HAP-1 (cell line): ENCODE data around the gene SUPT20H.

Source experiments
- DNase-seq, 2 experiments: peaks; one replicate each; pipeline ENCODE4 v3.0.0-alpha.2; 2016 to 2020; ENCODE audit warnings: low spot score in 2 of 2
- H3K27me3 ChIP-seq: fragments of 250-450 bp; sonication (Bioruptor Pico); 2 replicates; pipeline ENCODE4 v1.5.1; 2020; ENCODE audit warnings: low read depth, mild to moderate bottlenecking, moderate library complexity
- H3K36me3 ChIP-seq: fragments of 250-450 bp; sonication (Bioruptor Pico); replicated peaks from 2 replicates; pipeline ENCODE4 v1.5.1; 2020; ENCODE audit warnings: mild to moderate bottlenecking
- H3K4me1 ChIP-seq: fragments of 250-450 bp; sonication (Bioruptor Pico); 2 replicates; pipeline ENCODE4 v1.5.1; 2020; ENCODE audit warnings: mild to moderate bottlenecking
- H3K4me3 ChIP-seq: fragments of 250-450 bp; sonication (Bioruptor Pico); 2 replicates; pipeline ENCODE4 v1.5.1; 2020; ENCODE audit warnings: mild to moderate bottlenecking, moderate library complexity
- H3K9me3 ChIP-seq: fragments of 250-450 bp; sonication (Bioruptor Pico); 2 replicates; pipeline ENCODE4 v1.5.1; 2020; ENCODE audit warnings: mild to moderate bottlenecking, moderate library complexity
- in situ Hi-C: fragments of 300-500 bp; cut with MboI; formaldehyde crosslinking; loops from 3 replicates; pipeline ENCODE4 v1.14.3; 2020; ENCODE audit warnings: low sequenced_read_pairs, inconsistent platforms, mixed read lengths

Gene SUPT20H

GRCh38 chr13:37058910-37059847 lies at the start of gene SUPT20H:
Gene SUPT20H (minus strand): TSS chr13:37059688. CDS start chr13:37051490, 8,198 bp downstream.
- Histone ChIP-seq H3K27me3 (no peaks in the 10 kb centered on the region), H3K36me3 (peaks cover 7% of the 10 kb centered on the region; the same call in 1 of the 2 replicates), H3K9me3 (no peaks in the 10 kb centered on the region), H3K4me3 (peak within 1 kb of the TSS; percentile 72), H3K4me1 (no peaks in the 10 kb centered on the region)
- DNase-seq = peak; percentile 86 to 97
- in situ Hi-C loops = no loop called here

DNA sequence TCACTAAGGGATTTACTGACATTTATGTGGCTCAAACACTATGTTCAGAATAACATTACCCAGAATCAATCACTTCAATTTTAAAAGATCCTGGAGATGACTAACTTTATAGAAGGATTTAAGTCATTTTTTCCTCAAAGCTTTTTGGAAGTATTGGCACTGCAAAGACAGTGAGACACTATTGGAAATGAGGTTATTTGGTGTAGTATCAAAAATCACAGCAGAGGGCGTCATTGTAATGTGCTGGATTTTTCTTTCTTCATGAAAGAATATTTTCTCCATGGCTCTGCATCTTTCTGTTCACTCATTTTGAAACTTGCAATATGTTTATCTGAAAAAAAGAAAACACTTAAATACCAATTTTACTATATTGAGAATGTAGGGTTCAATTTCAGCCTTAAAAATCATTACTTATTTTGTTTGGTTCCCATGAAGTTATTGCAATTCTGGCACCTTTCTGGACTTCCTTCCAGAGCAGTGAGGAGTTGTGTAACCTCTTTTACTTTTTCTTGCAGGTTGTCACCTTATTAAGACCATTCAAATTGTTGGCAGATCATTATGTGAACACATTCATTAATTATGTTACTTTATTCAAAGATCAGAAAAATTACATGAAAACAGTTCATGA lies 49.7 kb upstream of the SUPT20H start:
- H3K9me3 ChIP-seq = no peaks in the 10 kb centered on the region
- in situ Hi-C loops = no loop called here
- H3K4me3 ChIP-seq = no peak overlapping the region
- 0 out of 2 replicates have a peak, but pooled peaks cover 3% of the 10 kb centered on the region for H3K27me3 ChIP-seq
- peak; percentile 16 to 20 for DNase-seq
- H3K4me1 ChIP-seq = no peaks in the 10 kb centered on the region
- H3K36me3 ChIP-seq = no peaks in the 10 kb centered on the region

GRCh38 chr13:37107868-37108267 lies 48.4 kb upstream of the SUPT20H start:
- in situ Hi-C loops = no loop called here
- Histone ChIP-seq H3K9me3 (no peaks in the 10 kb centered on the region), H3K4me1 (no peaks in the 10 kb centered on the region), H3K27me3 (0 out of 2 replicates have a peak, but pooled peaks cover 3% of the 10 kb centered on the region), H3K4me3 (no peak overlapping the region), H3K36me3 (no peaks in the 10 kb centered on the region)
- DNase-seq = no peak

DNA sequence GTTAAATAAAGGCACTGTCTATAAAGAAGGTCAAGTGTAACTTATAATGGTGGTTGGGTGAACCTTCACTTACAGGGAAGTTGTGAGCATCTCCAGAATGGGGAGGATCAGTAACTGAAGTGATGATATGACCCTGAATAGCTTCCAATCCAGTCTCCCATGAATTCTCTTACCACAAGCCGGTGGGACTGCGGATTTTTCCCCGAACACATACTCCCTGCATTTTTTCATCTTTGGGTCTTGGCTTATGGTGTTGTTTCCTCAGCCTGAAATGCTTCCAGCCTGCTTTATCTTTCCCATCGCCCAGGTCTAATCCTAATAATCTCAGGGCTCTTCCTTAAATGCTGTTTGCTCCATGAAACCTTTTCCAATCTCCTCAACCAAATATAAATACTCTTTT lies 48.0 kb upstream of the SUPT20H start:
- H3K4me3 ChIP-seq = no peak overlapping the region
- in situ Hi-C loops = no loop called here
- no peaks in the 10 kb centered on the region for H3K36me3 ChIP-seq
- H3K4me1 ChIP-seq = no peaks in the 10 kb centered on the region
- 0 out of 2 replicates have a peak, but pooled peaks cover 3% of the 10 kb centered on the region for H3K27me3 ChIP-seq
- DNase-seq = no peak
- H3K9me3 ChIP-seq = no peaks in the 10 kb centered on the region

DNA sequence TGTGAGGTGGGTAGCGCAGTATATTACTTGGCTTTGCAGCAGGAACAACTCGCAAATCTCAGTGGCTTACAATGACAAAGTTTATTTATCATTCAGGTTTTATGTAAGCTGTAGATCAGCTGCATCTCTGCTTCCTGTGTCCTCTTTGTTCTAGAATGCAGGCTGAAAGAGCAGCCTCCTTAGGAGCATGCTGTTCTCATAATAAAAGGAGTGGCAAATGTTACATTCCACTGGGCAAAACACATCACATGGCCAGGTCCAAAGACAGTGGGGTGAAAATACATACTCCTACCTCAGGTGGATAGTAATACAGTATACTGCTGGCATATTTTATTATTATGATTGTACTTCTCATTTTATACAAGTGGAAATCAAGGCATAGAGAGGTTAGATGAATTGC lies 47.2 kb upstream of the SUPT20H start:
- no peaks in the 10 kb centered on the region for H3K36me3 ChIP-seq
- in situ Hi-C loops = no loop called here
- no peaks in the 10 kb centered on the region for H3K4me1 ChIP-seq
- DNase-seq = no peak
- no peaks in the 10 kb centered on the region for H3K9me3 ChIP-seq
- 0 out of 2 replicates have a peak, but pooled peaks cover 3% of the 10 kb centered on the region for H3K27me3 ChIP-seq
- H3K4me3 ChIP-seq = no peak overlapping the region

DNA sequence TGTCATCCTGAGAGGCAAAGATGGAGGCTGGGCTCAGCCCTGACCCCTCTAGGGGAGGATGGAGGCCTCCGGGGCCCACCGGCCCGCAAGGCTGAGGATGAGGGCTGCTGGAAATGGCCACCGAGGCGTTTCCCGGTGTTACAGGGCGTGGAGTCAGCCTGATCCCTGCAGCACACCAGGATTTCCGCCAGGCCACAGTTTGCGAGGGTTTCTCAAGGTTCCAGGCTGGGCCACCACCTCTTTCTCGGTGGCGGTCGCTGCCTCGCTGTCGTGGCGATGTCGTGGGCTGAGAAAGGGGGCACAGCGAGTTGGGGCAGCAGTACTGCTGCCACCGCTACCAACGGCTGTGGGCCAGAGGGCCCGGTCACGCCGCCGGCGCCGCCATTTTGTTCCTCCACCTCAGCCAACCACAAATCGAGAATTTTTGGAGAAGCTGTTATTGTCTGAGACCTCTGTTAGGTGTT lies 45.8 kb upstream of the SUPT20H start, which contains the start of gene CSNK1A1L:
TSS of gene CSNK1A1L (minus strand) at position 414 of the 464 bp plus-strand sequence. CDS start at position 6, 408 bp downstream.
- H3K9me3 ChIP-seq = no peaks in the 10 kb centered on the region
- in situ Hi-C loops = no loop called here

GRCh38 chr13:37102896-37103295 lies 43.4 kb upstream of the SUPT20H start:
- H3K36me3 ChIP-seq = no peaks in the 10 kb centered on the region
- in situ Hi-C loops = no loop called here
- H3K27me3 ChIP-seq = 0 out of 2 replicates have a peak, but pooled peaks cover 3% of the 10 kb centered on the region
- no peaks in the 10 kb centered on the region for H3K9me3 ChIP-seq
- H3K4me1 ChIP-seq = no peaks in the 10 kb centered on the region
- H3K4me3 ChIP-seq = no peak overlapping the region
- DNase-seq = no peak

More for the DNA sequence above, 45.8 kb upstream of the SUPT20H start, which contains the start of gene CSNK1A1L:
- DNase-seq = no peak
- no peak within 1 kb of the TSS for H3K4me3 ChIP-seq
- H3K27me3 ChIP-seq = 0 out of 2 replicates have a peak, but pooled peaks cover 3% of the 10 kb centered on the region
- H3K36me3 ChIP-seq = no peaks in the 10 kb centered on the region
- H3K4me1 ChIP-seq = no peaks in the 10 kb centered on the region

DNA sequence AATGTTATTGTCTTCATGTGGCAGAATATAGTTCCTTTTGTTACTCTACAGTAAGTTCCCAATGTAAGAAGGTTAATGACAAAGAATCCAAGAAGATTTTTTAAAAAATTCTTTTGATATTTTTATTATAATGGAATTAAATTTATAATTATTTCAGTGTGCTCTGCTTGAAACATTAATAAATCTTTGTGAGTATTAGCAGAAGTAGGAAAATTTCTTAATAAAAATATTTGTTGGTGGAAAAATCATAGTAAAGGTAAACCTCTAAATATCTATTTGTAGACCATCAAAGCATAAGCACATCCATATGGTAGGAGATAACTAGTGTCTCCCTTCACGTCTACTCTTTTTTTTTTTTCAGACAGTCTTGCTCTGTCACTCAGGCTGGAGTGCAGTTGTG lies 41.7 kb upstream of the SUPT20H start:
- Histone ChIP-seq H3K36me3 (no peaks in the 10 kb centered on the region), H3K4me1 (no peaks in the 10 kb centered on the region), H3K4me3 (no peak overlapping the region), H3K9me3 (no peaks in the 10 kb centered on the region), H3K27me3 (no peaks in the 10 kb centered on the region; the same call in 1 of the 2 replicates)
- in situ Hi-C loops = no loop called here
- no peak for DNase-seq

- no peaks in the 10 kb centered on the region; the same call in 1 of the 2 replicates for H3K27me3 ChIP-seq
- H3K9me3 ChIP-seq = no peaks in the 10 kb centered on the region
- no peaks in the 10 kb centered on the region for H3K4me1 ChIP-seq
- in situ Hi-C loops = no loop called here
- no peak overlapping the region for H3K4me3 ChIP-seq
- DNase-seq = no peak
- H3K36me3 ChIP-seq = no peaks in the 10 kb centered on the region
Measured at GRCh38 chr13:37100731-37101130, 41.2 kb upstream of the SUPT20H start.

GRCh38 chr13:37097076-37097475 lies 37.6 kb upstream of the SUPT20H start:
- in situ Hi-C loops = loop anchor here (25.0 kb wide), 1 partner anchor 515 kb away; no protein-coding TSS in a partner anchor
- no peak overlapping the region for H3K4me3 ChIP-seq

DNA sequence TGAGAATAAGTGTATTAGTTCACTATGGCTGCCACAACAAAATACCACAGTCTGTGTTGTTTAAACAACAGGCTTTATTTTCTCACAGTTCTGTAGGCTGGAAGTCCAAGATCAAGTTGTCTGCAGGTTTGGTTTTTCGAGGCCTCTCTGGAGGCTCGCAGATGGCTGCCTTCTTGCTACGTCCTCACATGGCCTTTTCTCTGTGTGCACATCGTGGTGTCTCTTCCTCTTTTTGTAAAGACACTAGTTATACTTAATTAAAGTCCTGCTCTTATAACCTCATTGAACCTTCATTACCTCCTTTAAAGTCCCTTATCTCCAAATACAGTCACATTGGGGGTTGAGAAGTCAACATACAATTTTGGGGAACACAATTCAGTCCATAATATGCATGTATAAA lies 35.4 kb upstream of the SUPT20H start:
- in situ Hi-C loops = loop anchor here (25.0 kb wide), 1 partner anchor 517 kb away; no protein-coding TSS in a partner anchor
- H3K4me1 ChIP-seq = no peaks in the 10 kb centered on the region

More at GRCh38 chr13:37097076-37097475, 37.6 kb upstream of the SUPT20H start:
- Histone ChIP-seq H3K27me3 (no peaks in the 10 kb centered on the region; the same call in 1 of the 2 replicates), H3K36me3 (no peaks in the 10 kb centered on the region), H3K4me1 (no peaks in the 10 kb centered on the region), H3K9me3 (no peaks in the 10 kb centered on the region)
- no peak for DNase-seq

DNA sequence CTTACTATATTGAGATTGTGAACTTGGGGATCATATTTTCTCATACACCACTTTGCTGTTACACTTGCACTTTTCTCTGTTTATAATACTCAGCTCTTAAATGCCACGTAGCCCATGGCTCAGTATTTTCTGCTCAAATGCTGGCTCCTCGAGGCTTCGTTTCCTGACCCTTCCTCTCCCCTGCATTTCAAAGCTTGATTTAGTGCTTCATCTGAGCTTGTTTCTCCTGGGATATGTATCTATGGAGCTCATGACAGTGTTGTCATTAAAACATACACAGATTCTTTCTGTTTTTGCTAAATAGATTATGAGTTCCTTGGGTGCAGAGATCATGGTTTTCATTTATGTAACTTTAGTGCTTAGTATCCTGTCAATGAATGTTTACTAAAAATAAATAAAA lies 34.6 kb upstream of the SUPT20H start:
- Histone ChIP-seq H3K9me3 (no peaks in the 10 kb centered on the region), H3K4me3 (no peak overlapping the region), H3K36me3 (no peaks in the 10 kb centered on the region), H3K4me1 (no peaks in the 10 kb centered on the region), H3K27me3 (no peaks in the 10 kb centered on the region; the same call in 1 of the 2 replicates)
- DNase-seq = no peak
- in situ Hi-C loops = loop anchor here (25.0 kb wide), 1 partner anchor 518 kb away; no protein-coding TSS in a partner anchor

More for the DNA sequence above, 35.4 kb upstream of the SUPT20H start:
- DNase-seq = no peak
- Histone ChIP-seq H3K4me3 (no peak overlapping the region), H3K27me3 (no peaks in the 10 kb centered on the region; the same call in 1 of the 2 replicates), H3K36me3 (no peaks in the 10 kb centered on the region), H3K9me3 (no peaks in the 10 kb centered on the region)

GRCh38 chr13:37091835-37092234 lies 32.3 kb upstream of the SUPT20H start:
- Histone ChIP-seq H3K9me3 (no peaks in the 10 kb centered on the region), H3K27me3 (no peaks in the 10 kb centered on the region), H3K4me3 (no peak overlapping the region), H3K36me3 (no peaks in the 10 kb centered on the region), H3K4me1 (no peaks in the 10 kb centered on the region)
- in situ Hi-C loops = loop anchor here (25.0 kb wide), 1 partner anchor 520 kb away; no protein-coding TSS in a partner anchor
- DNase-seq = no peak
